GM12878 (cell line): ENCODE results near the gene BARHL1. TPM values are rescaled to one million over a fixed set of nuclear protein-coding genes. Genes with fewer than 3 reads are reported as not detected.

Experiments
- ATAC-seq: fragments of 200-7000 bp; cut with Tn5 transposase; 3 replicates; pipeline ENCODE4 v1.9.1; 2020; ENCODE audit warnings: mild to moderate bottlenecking, moderate library complexity
- BruUV-seq: library from RNA; stranded (reverse); fragments of 400-500 nt; replicated peaks from 2 replicates; lab custom pipeline; 2021; lab: Mats Ljungman, UMichigan
- CTCF ChIA-PET: fragments of 300-600 bp; sonication (Branson Sonifier 250); formaldehyde crosslinking; extraction: SDS; loops from one replicate; lab custom pipeline; 2021; ENCODE audit warnings: inconsistent platforms; lab: Yijun Ruan, JAX
- POLR2A ChIA-PET: fragments of 350-600 bp; formaldehyde crosslinking; extraction: SDS; loops from one replicate; lab custom pipeline; 2021; ENCODE audit warnings: inconsistent platforms; lab: Charles Lee
- RAD21 ChIA-PET: fragments of 300-600 bp; sonication (Branson Sonifier 250); formaldehyde crosslinking; loops from one replicate; lab custom pipeline; 2023; ENCODE audit warnings: antibody characterized with exemption; ENCODE audit not compliant: unreplicated experiment; lab: Charles Lee
- SMC1A ChIA-PET: fragments of 300-600 bp; sonication (Branson Sonifier 250); formaldehyde crosslinking; loops from one replicate; lab custom pipeline; 2023; ENCODE audit not compliant: unreplicated experiment, uncharacterized antibody; lab: Charles Lee
- DNase-seq: peaks from one replicate; pipeline ENCODE4 v3.0.0-alpha.2; 2011; ENCODE audit warnings: low read depth, low spot score
- FAIRE-seq: peaks from 3 replicates; lab custom pipeline; 2011; peaks lifted over from hg19 to GRCh38; lab: Jason Lieb, UNC
- H2AFZ ChIP-seq: 2 replicates; pipeline ENCODE4 v1.6.0; 2011; ENCODE audit warnings: low read depth, low read length, control low read depth; ENCODE audit not compliant: control insufficient read depth
- H3K27ac ChIP-seq: 2 replicates; pipeline ENCODE4 v1.5.1; 2011; ENCODE audit warnings: control low read depth; ENCODE audit not compliant: control insufficient read depth, insufficient read depth
- H3K27me3 ChIP-seq, 2 experiments: replicated peaks in 1 of 2; 2 replicates each; pipeline versions ENCODE4 v1.6.0 to v1.6.1; 2011; ENCODE audit warnings: low read length in 1 of 2; ENCODE audit not compliant: control insufficient read depth in 2 of 2, insufficient read depth in 2 of 2
- H3K36me3 ChIP-seq, 2 experiments: 2 replicates each; pipeline ENCODE4 v1.5.1; 2011; ENCODE audit warnings: low read length in 1 of 2; ENCODE audit not compliant: control insufficient read depth in 2 of 2, insufficient read depth in 2 of 2
- H3K4me1 ChIP-seq: 2 replicates; pipeline ENCODE4 v1.6.1; 2011; ENCODE audit warnings: mild to moderate bottlenecking, low read length, moderate library complexity, mixed read lengths; ENCODE audit not compliant: control insufficient read depth, insufficient read depth
- H3K4me2 ChIP-seq: 2 replicates; pipeline ENCODE4 v1.6.0; 2011; ENCODE audit warnings: control low read depth; ENCODE audit not compliant: control insufficient read depth, insufficient read depth
- H3K4me3 ChIP-seq: fragments of 200-600 bp; sonication (generic); 2 replicates; pipeline ENCODE4 v1.5.1; 2016
- H3K79me2 ChIP-seq: 2 replicates; pipeline ENCODE4 v1.6.0; 2011; ENCODE audit warnings: low read length; ENCODE audit not compliant: control insufficient read depth, insufficient read depth
- H3K9ac ChIP-seq: 2 replicates; pipeline ENCODE4 v1.8.0; 2011; ENCODE audit warnings: low read length, control low read depth, mixed read lengths; ENCODE audit not compliant: control insufficient read depth, insufficient read depth
- H3K9me3 ChIP-seq: replicated peaks from 3 replicates; pipeline ENCODE4 v1.5.1; 2011; ENCODE audit warnings: mild to moderate bottlenecking, low read length; ENCODE audit not compliant: control insufficient read depth, insufficient read depth
- H4K20me1 ChIP-seq: 2 replicates; pipeline ENCODE4 v1.6.0; 2011; ENCODE audit not compliant: control insufficient read depth, insufficient read depth
- BMI1 ChIP-seq: fragments of 450-650 bp; IDR thresholded peaks from 2 replicates; pipeline ENCODE4 v1.6.1; 2016; ENCODE audit warnings: mild to moderate bottlenecking, moderate library complexity, borderline replicate concordance
- CEBPB ChIP-seq, 2 experiments: fragments of 150-350 bp in 1 of 2; IDR thresholded peaks; 2 replicates each; pipeline ENCODE4 v1.6.1; 2012 to 2014; ENCODE audit warnings: low read depth in 2 of 2, low read length in 2 of 2, borderline replicate concordance in 1 of 2, inconsistent platforms in 1 of 2
- EGR1 ChIP-seq, 2 experiments: IDR thresholded peaks; 1 replicate in 1 of 2; 2 replicates in 1 of 2; pipeline ENCODE4 v1.6.1; 2011 to 2012; ENCODE audit warnings: low read depth in 2 of 2, low read length in 2 of 2, borderline replicate concordance in 1 of 2, mild to moderate bottlenecking in 1 of 2, moderate library complexity in 1 of 2
- ETV6 ChIP-seq, 2 experiments: fragments of 450-650 bp in 1 of 2; IDR thresholded peaks in 1 of 2; conservative IDR thresholded peaks in 1 of 2; 2 replicates each; pipeline ENCODE4 v1.6.1; 2014; ENCODE audit warnings: antibody characterized with exemption in 1 of 2, borderline replicate concordance in 1 of 2, low read depth in 1 of 2, mild to moderate bottlenecking in 1 of 2, moderate library complexity in 1 of 2
- HDAC2 ChIP-seq: fragments of 200-600 bp; sonication (generic); IDR thresholded peaks from 2 replicates; pipeline ENCODE4 v1.6.1; 2017
- IKZF1 ChIP-seq: fragments of 450-650 bp; conservative IDR thresholded peaks from 2 replicates; pipeline ENCODE4 v1.6.1; 2017; ENCODE audit warnings: antibody characterized with exemption, mild to moderate bottlenecking
- KAT2A ChIP-seq: conservative IDR thresholded peaks from 2 replicates; pipeline ENCODE4 v1.6.1; 2011; ENCODE audit warnings: low read depth, low read length; ENCODE audit not compliant: control insufficient read depth
- LARP7 ChIP-seq: fragments of 450-650 bp; IDR thresholded peaks from 2 replicates; pipeline ENCODE4 v1.6.1; 2017; ENCODE audit warnings: mild to moderate bottlenecking
- NFIC ChIP-seq: IDR thresholded peaks from 2 replicates; pipeline ENCODE4 v1.6.1; 2012; ENCODE audit warnings: low read depth, mild to moderate bottlenecking, inconsistent platforms, low read length, moderate library complexity
- NR2C2 ChIP-seq: IDR thresholded peaks from 2 replicates; pipeline ENCODE4 v1.6.1; 2011; ENCODE audit warnings: borderline replicate concordance, low read depth; ENCODE audit not compliant: control insufficient read depth, insufficient read length
- POU2F2 ChIP-seq: IDR thresholded peaks from 3 replicates; pipeline ENCODE4 v1.6.1; 2011; ENCODE audit warnings: low read depth, mild to moderate bottlenecking, low read length, borderline replicate concordance
- SMARCA5 ChIP-seq: fragments of 450-650 bp; IDR thresholded peaks from 2 replicates; pipeline ENCODE4 v1.6.1; 2017; ENCODE audit warnings: mild to moderate bottlenecking
- TAF1 ChIP-seq: IDR thresholded peaks from 2 replicates; pipeline ENCODE4 v1.6.1; 2011; ENCODE audit warnings: mild to moderate bottlenecking, low read depth, low read length, borderline replicate concordance
- ZNF274 ChIP-seq: IDR thresholded peaks from one replicate; pipeline ENCODE4 v1.8.0; 2011; ENCODE audit not compliant: insufficient read length, insufficient read depth
- WGBS: methylation state at CpG from one replicate; pipeline ENCODE4 v1.1.6; 2016; ENCODE audit warnings: low lambda C conversion rate; ENCODE audit not compliant: insufficient replicate concordance, insufficient coverage; ENCODE audit errors: missing lambda C conversion rate; 5-methylcytosine and 5-hydroxymethylcytosine counted together
- in situ Hi-C: fragments of 300-500 bp; cut with MboI; formaldehyde crosslinking; loops from 9 replicates; pipeline ENCODE4 v1.14.3; 2018; ENCODE audit warnings: mixed read lengths
- intact Hi-C: fragments of 100-400 bp; cut with micrococcal nuclease; formaldehyde crosslinking; loops from one replicate; pipeline ENCODE4 v1.14.2; 2022; ENCODE audit not compliant: unreplicated experiment
- polyA plus RNA-seq, 11 experiments: library from polyadenylated mRNA; depleted of rRNA in 4 of 11; unstranded in 6 of 11; stranded (reverse) in 5 of 11; fragments of >200 nt; fragmentation: Nextera tagmentation in 4 of 11; fragmentation: Illumina TruSeq in 1 of 11; extraction: Ambion mirVana in 4 of 11; extraction: Trizol in 1 of 11; gene quantifications; 1 replicate in 1 of 11; 2 replicates in 10 of 11; pipeline versions ENCODE4 v1.2.1 to v1.2.3, GENCODE V29; 2011 to 2016; ENCODE audit warnings: inconsistent platforms in 2 of 11, missing spikeins in 2 of 11, low read depth in 1 of 11
- total RNA-seq, 4 experiments: library from RNA; depleted of rRNA in 3 of 4; stranded (reverse); fragments of >200 nt in 3 of 4; fragmentation: Illumina TruSeq in 1 of 4; extraction: Trizol in 1 of 4; gene quantifications; 2 replicates each; pipeline versions ENCODE4 v1.2.1 to v1.2.3, GENCODE V29; 2013 to 2021
- TF ChIP-seq, protein P1 (sequence below): fragments of 150-350 bp; IDR thresholded peaks from 2 replicates; pipeline ENCODE4 v1.6.1; 2016; ENCODE audit warnings: low read depth, low read length

BARHL1 gene
- total and polyA plus RNA-seq, 10 of the 15 experiments (the other 5 are each of a cell fraction or from before 2014, with no cell fraction given): not detected

DNA sequence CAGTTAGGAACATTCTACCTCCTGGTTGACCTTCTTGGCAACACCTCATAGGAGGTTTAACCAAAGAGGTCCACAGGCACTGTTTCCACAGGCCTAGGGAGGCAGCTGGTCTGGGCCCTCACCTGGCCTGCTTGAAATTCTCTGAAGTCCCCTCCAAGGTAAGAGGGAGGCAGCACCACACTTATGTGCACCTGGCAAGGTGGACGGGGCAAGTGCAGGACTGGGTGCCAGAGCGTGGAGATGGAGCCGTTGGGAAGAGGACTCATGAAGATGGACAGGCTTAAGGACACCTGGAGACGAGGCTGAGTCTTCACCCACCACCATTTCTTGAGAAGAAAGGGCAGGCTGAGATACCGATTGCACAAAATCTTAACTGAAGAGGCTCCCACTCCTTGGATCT, 6.6 kb upstream of the BARHL1 start:
- no peaks in the 10 kb centered on the region for H3K4me1 ChIP-seq
- in situ Hi-C loops: loop anchor here (5.0 kb wide), 1 partner anchor 164 kb away; the partner anchor contains the start of gene CFAP77
- DNase-seq (no peak), ATAC-seq (no peak), FAIRE-seq (no peak)
- H3K9ac ChIP-seq: no peak overlapping the region
- H3K4me3 ChIP-seq: no peak overlapping the region
- no peak overlapping the region for H3K4me2 ChIP-seq
- peaks cover 4% of the 10 kb centered on the region; the same call in 1 of the 2 replicates for H4K20me1 ChIP-seq
- no peak overlapping the region for H2AFZ ChIP-seq
- H3K27ac ChIP-seq: no peak overlapping the region
- ChIA-PET POLR2A (no interaction called here), SMC1A (no interaction called here), CTCF (interaction anchor here (1.6 to 4.1 kb wide), 2 partner anchors 10 to 162 kb away, joined by 3 to 39 read pairs; no protein-coding TSS in a partner anchor), RAD21 (no interaction called here)
- no peaks in the 10 kb centered on the region for H3K79me2 ChIP-seq
- TF ChIP-seq, protein P1, sequence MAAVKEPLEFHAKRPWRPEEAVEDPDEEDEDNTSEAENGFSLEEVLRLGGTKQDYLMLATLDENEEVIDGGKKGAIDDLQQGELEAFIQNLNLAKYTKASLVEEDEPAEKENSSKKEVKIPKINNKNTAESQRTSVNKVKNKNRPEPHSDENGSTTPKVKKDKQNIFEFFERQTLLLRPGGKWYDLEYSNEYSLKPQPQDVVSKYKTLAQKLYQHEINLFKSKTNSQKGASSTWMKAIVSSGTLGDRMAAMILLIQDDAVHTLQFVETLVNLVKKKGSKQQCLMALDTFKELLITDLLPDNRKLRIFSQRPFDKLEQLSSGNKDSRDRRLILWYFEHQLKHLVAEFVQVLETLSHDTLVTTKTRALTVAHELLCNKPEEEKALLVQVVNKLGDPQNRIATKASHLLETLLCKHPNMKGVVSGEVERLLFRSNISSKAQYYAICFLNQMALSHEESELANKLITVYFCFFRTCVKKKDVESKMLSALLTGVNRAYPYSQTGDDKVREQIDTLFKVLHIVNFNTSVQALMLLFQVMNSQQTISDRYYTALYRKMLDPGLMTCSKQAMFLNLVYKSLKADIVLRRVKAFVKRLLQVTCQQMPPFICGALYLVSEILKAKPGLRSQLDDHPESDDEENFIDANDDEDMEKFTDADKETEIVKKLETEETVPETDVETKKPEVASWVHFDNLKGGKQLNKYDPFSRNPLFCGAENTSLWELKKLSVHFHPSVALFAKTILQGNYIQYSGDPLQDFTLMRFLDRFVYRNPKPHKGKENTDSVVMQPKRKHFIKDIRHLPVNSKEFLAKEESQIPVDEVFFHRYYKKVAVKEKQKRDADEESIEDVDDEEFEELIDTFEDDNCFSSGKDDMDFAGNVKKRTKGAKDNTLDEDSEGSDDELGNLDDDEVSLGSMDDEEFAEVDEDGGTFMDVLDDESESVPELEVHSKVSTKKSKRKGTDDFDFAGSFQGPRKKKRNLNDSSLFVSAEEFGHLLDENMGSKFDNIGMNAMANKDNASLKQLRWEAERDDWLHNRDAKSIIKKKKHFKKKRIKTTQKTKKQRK: no peak
- TF ChIP-seq IKZF1 (no peak), ETV6 (conservative IDR thresholded peaks at IDR 0.05 in 1 of 2, IDR thresholded peaks at IDR 0.05 in 1 of 2; ENCODE audit: borderline replicate concordance in 1 of 2, low read depth in 1 of 2) (no peak), EGR1 (IDR thresholded peaks at IDR 0.05; ENCODE audit: borderline replicate concordance in 1 of 2, low read depth in 2 of 2, low read length in 2 of 2) (no peak), BMI1 (no peak), SMARCA5 (no peak), LARP7 (no peak), NFIC (no peak), POU2F2 (no peak), NR2C2 (no peak), ZNF274 (no peak), TAF1 (no peak), HDAC2 (no peak), CEBPB (IDR thresholded peaks at IDR 0.05; ENCODE audit: borderline replicate concordance in 1 of 2, low read depth in 2 of 2, low read length in 2 of 2) (no peak), KAT2A (no peak)
- no TSS peak for BruUV-seq
- H3K9me3 ChIP-seq: no peaks in the 10 kb centered on the region
- intact Hi-C loops: loop anchor here (1.0 to 2.0 kb wide), 2 partner anchors 69 to 165 kb away; no protein-coding TSS in a partner anchor
- H3K27me3 ChIP-seq: peaks cover 5 to 6% of the 10 kb centered on the region in 2 experiments
- no peaks in the 10 kb centered on the region for H3K36me3 ChIP-seq
- WGBS: 11% methylated on average over 5 of the region's 5 CpGs
